Fibroblast of skin of abdomen (primary cell): ENCODE measurements around the gene GJD4. TPM values are rescaled to one million over a fixed set of nuclear protein-coding genes. Genes with fewer than 3 reads are reported as not detected.
A peak's percentile ranks its signal among the peaks of the same experiment; 100 is the strongest.

Experiments used
- DNase-seq: peaks from one replicate; pipeline ENCODE4 v3.0.0-alpha.2; 2013
- polyA plus RNA-seq, 2 experiments: library from polyadenylated mRNA; unstranded; fragments of 120-200 nt; gene quantifications; one replicate each; pipeline ENCODE4 v1.2.1, GENCODE V29; 2013; ENCODE audit not compliant: insufficient read length in 2 of 2

Gene GJD4
- not detected for polyA plus RNA-seq (2013, experiment 1 of 2; ENCODE audit: insufficient read length)
- polyA plus RNA-seq (2013, experiment 2 of 2; ENCODE audit: insufficient read length) = not detected

GRCh38 chr10:35605191-35605590 is at the start of gene GJD4:
TSS of gene GJD4 (plus strand) at chr10:35605341. CDS start at chr10:35605568, 227 bp downstream.
- no peak for DNase-seq

GRCh38 chr10:35555962-35556930 is 48.9 kb upstream of the GJD4 start:
- no peak for DNase-seq

GRCh38 chr10:35558276-35558675 is 46.9 kb upstream of the GJD4 start:
- DNase-seq = no peak

- DNase-seq = no peak
Measured at GRCh38 chr10:35559416-35559815, 45.7 kb upstream of the GJD4 start.

- DNase-seq = no peak
Measured at GRCh38 chr10:35561715-35562114, 43.4 kb upstream of the GJD4 start.

- no peak for DNase-seq
Measured at GRCh38 chr10:35562427-35562826, 42.7 kb upstream of the GJD4 start.

GRCh38 chr10:35563261-35563891 is 41.8 kb upstream of the GJD4 start:
- DNase-seq = peak; percentile 69

- DNase-seq = peak; percentile 61
Measured at GRCh38 chr10:35564341-35564968, 40.7 kb upstream of the GJD4 start.

GRCh38 chr10:35565602-35566081 is 39.5 kb upstream of the GJD4 start:
- peak; percentile 68 for DNase-seq

GRCh38 chr10:35567951-35568350 is 37.2 kb upstream of the GJD4 start:
- DNase-seq = no peak

GRCh38 chr10:35568483-35569015 is 36.6 kb upstream of the GJD4 start:
- DNase-seq = no peak

GRCh38 chr10:35569111-35569707 is 35.9 kb upstream of the GJD4 start:
- no peak for DNase-seq

GRCh38 chr10:35569836-35570235 is 35.3 kb upstream of the GJD4 start:
- DNase-seq = no peak

- DNase-seq = no peak
Measured at GRCh38 chr10:35570397-35570796, 34.7 kb upstream of the GJD4 start.

- DNase-seq = no peak
Measured at GRCh38 chr10:35572583-35572982, 32.6 kb upstream of the GJD4 start.

- no peak for DNase-seq
Measured at GRCh38 chr10:35573796-35574195, 31.3 kb upstream of the GJD4 start.

- peak; percentile 83 for DNase-seq
Measured at GRCh38 chr10:35574924-35575352, 30.2 kb upstream of the GJD4 start.

GRCh38 chr10:35575640-35576039 is 29.5 kb upstream of the GJD4 start:
- DNase-seq = no peak

- no peak for DNase-seq
Measured at GRCh38 chr10:35576730-35577129, 28.4 kb upstream of the GJD4 start.

GRCh38 chr10:35577926-35578617 is 27.1 kb upstream of the GJD4 start:
- peak; percentile 24 for DNase-seq

GRCh38 chr10:35578618-35578956 is 26.6 kb upstream of the GJD4 start:
- DNase-seq = no peak

GRCh38 chr10:35579116-35579515 is 26.0 kb upstream of the GJD4 start:
- DNase-seq = no peak
